AG09309 (cell line): ENCODE results near the gene TTC36.

ENCODE experiments used
- DNase-seq: peaks from one replicate; pipeline ENCODE4 v3.0.0-alpha.2; 2010; ENCODE audit warnings: low read depth
- H3K4me3 ChIP-seq: 2 replicates; pipeline ENCODE4 v1.5.1; 2011; ENCODE audit warnings: mild to moderate bottlenecking, low read depth, low read length, moderate library complexity; ENCODE audit not compliant: control insufficient read depth
- TF ChIP-seq, protein P1 (sequence below): IDR thresholded peaks from 2 replicates; pipeline ENCODE4 v1.5.1; 2011; ENCODE audit warnings: mild to moderate bottlenecking, low read depth, low read length, inconsistent platforms; ENCODE audit not compliant: insufficient read depth, control insufficient read depth; ENCODE audit errors: missing control alignments

TTC36 gene

DNA sequence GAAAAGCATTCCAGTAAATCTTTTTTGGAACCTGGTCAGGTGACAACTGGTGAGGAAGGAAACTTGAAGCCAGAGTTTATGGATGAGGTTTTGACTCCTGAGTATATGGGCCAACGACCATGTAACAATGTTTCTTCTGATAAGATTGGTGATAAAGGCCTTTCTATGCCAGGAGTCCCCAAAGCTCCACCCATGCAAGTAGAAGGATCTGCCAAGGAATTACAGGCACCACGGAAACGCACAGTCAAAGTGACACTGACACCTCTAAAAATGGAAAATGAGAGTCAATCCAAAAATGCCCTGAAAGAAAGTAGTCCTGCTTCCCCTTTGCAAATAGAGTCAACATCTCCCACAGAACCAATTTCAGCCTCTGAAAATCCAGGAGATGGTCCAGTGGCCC, 24.1 kb upstream of the TTC36 start:
- no peak overlapping the region for H3K4me3 ChIP-seq
- TF ChIP-seq, protein P1, sequence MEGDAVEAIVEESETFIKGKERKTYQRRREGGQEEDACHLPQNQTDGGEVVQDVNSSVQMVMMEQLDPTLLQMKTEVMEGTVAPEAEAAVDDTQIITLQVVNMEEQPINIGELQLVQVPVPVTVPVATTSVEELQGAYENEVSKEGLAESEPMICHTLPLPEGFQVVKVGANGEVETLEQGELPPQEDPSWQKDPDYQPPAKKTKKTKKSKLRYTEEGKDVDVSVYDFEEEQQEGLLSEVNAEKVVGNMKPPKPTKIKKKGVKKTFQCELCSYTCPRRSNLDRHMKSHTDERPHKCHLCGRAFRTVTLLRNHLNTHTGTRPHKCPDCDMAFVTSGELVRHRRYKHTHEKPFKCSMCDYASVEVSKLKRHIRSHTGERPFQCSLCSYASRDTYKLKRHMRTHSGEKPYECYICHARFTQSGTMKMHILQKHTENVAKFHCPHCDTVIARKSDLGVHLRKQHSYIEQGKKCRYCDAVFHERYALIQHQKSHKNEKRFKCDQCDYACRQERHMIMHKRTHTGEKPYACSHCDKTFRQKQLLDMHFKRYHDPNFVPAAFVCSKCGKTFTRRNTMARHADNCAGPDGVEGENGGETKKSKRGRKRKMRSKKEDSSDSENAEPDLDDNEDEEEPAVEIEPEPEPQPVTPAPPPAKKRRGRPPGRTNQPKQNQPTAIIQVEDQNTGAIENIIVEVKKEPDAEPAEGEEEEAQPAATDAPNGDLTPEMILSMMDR: no peak
- no peak for DNase-seq

DNA sequence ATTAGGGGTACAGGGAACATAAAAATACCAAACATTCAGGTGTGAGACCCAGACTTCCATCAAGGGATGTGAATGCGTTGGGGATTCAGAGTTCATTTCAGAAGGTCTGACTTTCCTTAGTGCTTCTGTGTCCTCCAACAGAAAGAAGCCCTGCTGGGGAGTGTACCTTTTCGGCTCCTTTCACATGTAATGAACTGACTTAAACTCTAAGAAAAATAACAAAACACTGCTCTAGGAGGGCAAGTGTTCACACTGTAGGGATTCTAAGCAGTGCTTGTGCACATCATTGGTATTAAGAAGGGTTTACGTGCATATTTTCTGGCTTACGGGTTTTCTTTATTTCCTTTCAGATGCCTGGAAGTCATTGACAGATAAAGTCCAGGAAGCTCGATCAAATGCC, 15.7 kb upstream of the TTC36 start:
- H3K4me3 ChIP-seq: no peak overlapping the region
- DNase-seq: no peak
- TF ChIP-seq, protein P1: no peak

DNA sequence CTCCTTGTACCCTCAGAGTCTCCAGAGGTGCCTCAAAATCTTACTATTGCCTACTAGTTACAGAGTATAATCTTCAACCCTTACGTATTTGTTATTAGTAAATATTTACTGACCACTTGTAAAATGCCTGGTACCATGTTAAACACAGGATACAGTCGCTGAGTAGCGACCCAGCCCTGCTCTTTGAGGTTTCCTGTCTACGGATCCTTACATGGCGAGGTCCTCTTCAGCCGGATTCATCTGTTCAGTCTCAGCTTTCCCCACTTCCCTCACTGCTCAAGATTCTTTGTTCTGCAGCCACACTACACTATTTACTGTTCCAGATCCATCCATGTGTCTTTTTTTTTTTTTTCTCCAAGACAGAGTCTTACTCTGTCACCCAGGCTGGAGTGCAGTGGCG, 13.2 kb upstream of the TTC36 start:
- TF ChIP-seq, protein P1: no peak

DNA sequence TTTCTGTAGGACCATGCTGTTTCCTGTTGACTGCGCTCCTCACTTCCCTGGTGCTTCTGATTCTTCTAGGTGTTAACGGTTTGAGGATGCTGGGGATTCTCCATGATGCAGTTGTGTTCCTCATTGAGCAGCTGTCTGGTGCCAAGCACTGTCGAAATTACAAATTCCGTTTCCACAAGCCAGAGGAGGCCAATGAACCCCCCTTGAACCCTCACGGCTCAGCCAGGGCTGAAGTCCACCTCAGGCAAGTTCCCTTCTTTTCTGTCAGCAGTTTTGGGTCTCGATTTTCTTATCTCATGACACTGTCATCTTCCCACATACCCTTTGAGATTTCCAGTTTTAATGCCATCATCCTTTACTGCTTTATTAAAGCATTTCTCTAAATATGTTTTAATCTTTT, 7.7 kb upstream of the TTC36 start:
- TF ChIP-seq, protein P1: no peak
- no peak overlapping the region for H3K4me3 ChIP-seq
- DNase-seq: no peak

More for the DNA sequence above, 13.2 kb upstream of the TTC36 start:
- H3K4me3 ChIP-seq: no peak overlapping the region
- no peak for DNase-seq

DNA sequence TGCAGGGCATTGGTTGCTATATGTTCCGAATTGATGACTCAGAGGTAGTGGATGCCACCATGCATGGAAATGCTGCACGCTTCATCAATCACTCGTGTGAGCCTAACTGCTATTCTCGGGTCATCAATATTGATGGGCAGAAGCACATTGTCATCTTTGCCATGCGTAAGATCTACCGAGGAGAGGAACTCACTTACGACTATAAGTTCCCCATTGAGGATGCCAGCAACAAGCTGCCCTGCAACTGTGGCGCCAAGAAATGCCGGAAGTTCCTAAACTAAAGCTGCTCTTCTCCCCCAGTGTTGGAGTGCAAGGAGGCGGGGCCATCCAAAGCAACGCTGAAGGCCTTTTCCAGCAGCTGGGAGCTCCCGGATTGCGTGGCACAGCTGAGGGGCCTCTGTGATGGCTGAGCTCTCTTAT, 5.4 kb upstream of the TTC36 start:
- H3K4me3 ChIP-seq: no peak overlapping the region
- TF ChIP-seq, protein P1: no peak
- DNase-seq: no peak

DNA sequence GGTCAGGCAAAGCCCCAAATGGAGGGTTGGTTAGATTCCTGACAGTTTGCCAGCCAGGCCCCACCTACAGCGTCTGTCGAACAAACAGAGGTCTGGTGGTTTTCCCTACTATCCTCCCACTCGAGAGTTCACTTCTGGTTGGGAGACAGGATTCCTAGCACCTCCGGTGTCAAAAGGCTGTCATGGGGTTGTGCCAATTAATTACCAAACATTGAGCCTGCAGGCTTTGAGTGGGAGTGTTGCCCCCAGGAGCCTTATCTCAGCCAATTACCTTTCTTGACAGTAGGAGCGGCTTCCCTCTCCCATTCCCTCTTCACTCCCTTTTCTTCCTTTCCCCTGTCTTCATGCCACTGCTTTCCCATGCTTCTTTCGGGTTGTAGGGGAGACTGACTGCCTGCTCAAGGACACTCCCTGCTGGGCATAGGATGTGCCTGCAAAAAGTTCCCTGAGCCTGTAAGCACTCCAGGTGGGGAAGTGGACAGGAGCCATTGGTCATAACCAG, 4.7 kb upstream of the TTC36 start:
- no peak overlapping the region for H3K4me3 ChIP-seq
- TF ChIP-seq, protein P1: peak; percentile 55
- DNase-seq: no peak

DNA sequence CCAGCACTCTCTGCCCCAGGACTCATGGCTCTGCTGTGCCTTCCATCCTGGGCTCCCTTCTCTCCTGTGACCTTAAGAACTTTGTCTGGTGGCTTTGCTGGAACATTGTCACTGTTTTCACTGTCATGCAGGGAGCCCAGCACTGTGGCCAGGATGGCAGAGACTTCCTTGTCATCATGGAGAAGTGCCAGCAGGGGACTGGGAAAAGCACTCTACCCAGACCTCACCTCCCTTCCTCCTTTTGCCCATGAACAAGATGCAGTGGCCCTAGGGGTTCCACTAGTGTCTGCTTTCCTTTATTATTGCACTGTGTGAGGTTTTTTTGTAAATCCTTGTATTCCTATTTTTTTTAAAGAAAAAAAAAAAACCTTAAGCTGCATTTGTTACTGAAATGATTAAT, 2.9 kb upstream of the TTC36 start:
- DNase-seq: no peak
- TF ChIP-seq, protein P1: no peak
- no peak overlapping the region for H3K4me3 ChIP-seq
